ENCODE measurements around the gene MYH15. TPM values are rescaled to one million over a fixed set of nuclear protein-coding genes. Genes with fewer than 3 reads are reported as not detected.
A peak's percentile ranks its signal among the peaks of the same experiment; 100 is the strongest.

The MYH15 gene
- total RNA-seq, 1 donor from 2014 or later: 0.19 TPM

DNA sequence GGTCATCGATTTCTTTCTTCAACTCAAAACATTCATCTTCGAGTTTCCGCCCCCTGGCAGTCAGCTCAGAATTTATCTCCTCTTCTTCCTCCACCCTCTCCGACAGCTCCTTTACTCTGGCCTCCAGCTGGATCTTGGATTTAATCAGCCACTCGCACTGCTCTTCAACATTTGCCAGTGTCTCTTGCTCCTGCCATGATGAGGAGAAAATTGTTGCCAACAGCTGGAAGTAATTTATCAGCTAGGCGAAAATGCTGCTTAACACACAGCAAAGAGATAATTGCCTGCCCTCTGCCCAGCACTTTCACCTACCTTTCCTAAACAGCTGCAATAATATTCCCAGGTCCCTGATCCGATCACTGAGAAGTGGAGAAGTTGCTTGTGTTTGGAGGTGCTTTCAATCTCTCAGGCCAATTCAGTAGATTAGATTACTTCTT, 69.3 kb downstream of the MYH15 start:
- ATAC-seq: no peak
- intact Hi-C loops (cut with DNase I): no loop called here
- no peak for DNase-seq (ENCODE audit: missing footprints)

DNA sequence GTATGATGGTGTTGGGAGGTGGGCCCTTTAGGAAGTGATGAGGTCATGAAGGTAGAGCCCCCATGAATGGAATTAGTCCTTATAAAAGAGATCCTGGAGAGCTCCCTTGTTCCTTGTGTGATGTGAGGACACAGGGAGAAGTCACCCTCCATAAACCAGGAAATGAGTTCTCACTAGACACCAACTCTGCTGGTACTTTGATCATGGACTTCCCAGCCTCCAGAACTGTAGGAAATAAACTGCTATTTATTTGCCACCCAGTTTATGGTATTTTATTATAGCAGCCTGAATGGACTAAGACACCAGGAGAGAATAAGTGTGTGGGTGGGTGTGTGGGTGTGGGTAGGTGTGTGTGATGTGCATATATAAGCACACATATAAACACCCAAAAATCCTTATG, 71.9 kb downstream of the MYH15 start:
- ATAC-seq: no peak
- intact Hi-C loops (cut with DNase I): no loop called here

GRCh38 chr3:108437439-108437838, 73.0 kb downstream of the MYH15 start:
- no peak for DNase-seq (ENCODE audit: missing footprints)
- intact Hi-C loops (cut with DNase I): no loop called here
- ATAC-seq: no peak

More for the DNA sequence above, 71.9 kb downstream of the MYH15 start:
- no peak for DNase-seq (ENCODE audit: missing footprints)

GRCh38 chr3:108433928-108434327, 76.5 kb downstream of the MYH15 start:
- ATAC-seq: no peak
- DNase-seq (ENCODE audit: missing footprints): no peak
- intact Hi-C loops (cut with DNase I): no loop called here

GRCh38 chr3:108432431-108432830, 78.0 kb downstream of the MYH15 start:
- ATAC-seq: no peak
- intact Hi-C loops (cut with DNase I): no loop called here

GRCh38 chr3:108430540-108430939, 79.9 kb downstream of the MYH15 start:
- intact Hi-C loops (cut with DNase I): no loop called here
- ATAC-seq: no peak
- DNase-seq (ENCODE audit: missing footprints): no peak

More at GRCh38 chr3:108432431-108432830, 78.0 kb downstream of the MYH15 start:
- DNase-seq (ENCODE audit: missing footprints): no peak

DNA sequence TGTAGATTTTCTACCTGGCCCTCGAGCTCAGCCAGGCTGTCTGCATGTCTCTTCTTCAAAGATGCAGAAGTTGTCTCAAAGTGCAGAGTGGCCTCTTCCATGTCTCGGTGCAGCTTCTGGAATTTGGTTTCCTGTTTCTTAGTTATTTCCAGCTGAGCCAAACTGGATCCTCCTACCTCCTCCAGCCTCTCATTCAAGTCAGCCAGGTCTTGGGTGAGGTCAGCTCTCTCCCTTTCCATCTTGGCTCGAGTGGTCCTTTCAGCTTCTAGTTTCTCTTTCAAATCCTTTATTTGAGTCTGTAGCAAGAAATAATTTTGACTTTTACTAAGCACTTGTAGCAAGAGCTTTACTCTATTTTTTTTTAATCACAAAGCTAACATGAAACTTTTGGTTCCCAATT, 81.8 kb downstream of the MYH15 start:
- ATAC-seq (no peak), DNase-seq (ENCODE audit: missing footprints) (no peak)
- intact Hi-C loops (cut with DNase I): no loop called here

DNA sequence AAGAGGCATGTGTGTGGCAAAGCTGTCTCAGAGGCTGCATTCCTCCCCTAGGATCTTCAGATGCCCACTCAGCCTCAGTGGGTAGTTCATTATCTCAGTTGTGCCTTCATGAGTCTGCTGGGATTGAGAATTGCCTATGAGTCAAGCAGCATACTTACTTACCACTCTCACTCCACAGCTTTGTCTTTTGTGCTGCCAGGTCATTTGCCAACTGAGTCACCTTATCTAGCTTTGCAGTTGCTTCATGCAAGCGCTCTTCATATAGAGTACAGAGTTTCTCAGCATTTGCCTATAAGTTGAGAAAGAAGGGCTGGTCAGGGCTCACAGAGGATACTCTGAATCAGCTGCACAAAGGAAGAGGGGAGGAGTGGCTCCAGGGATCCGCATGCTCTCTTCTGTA, 89.5 kb downstream of the MYH15 start:
- DNase-seq (ENCODE audit: missing footprints) (no peak), ATAC-seq (no peak)
- intact Hi-C loops (cut with DNase I): no loop called here

DNA sequence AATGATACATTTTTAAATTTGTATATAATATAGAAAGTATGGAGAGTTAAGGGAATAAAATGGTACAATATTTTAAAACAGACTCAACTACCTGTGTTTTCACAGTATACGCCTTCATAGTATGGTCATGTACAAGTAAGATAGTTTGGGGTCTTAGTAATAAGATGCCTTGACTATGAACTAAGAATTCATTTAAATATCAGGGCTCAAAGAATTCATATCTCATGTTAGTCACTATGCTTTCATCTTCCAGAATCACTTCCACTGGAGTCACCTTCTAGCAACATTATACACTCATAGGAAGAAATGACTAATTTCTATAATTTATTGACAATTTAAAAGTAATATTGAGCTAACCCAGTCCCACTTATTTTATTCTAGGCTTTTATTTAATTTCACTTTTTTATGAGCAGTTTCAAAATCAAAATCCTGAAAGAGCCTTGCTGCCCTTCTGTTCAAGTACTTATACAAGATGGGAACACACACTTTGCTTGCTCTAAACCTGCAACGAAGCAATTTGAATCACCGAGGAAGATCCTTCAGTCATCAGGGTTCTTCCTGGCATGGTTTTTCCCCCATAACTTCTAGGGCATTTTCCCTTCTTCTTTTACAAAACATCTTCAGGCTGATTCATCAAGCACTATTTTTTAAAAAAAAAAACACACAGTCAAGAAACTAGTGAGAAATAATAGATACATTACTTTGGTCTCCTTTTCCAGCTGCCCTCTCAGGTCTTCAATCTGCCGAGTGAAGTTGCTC, 94.1 kb downstream of the MYH15 start:
- no peak for ATAC-seq
- intact Hi-C loops (cut with DNase I): no loop called here
- DNase-seq (ENCODE audit: missing footprints): no peak

DNA sequence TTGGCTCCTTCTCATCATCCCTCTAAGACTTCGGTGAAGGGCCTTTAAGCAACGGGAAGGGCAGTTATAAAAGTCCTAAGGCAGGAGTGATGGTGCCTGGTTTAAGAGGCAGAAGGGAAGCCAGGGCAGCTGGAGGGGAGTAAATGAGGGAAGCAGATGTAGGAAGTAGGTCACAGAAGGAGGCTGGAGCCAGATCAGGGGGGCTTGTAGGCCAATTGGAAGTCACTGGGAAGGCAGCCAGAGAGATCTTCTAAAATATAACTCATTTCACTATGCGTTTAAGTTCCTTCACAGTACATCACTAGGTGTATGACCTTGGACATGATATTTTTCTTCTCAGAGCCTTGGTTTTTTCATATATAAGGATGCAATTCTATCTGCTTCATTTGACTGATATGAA, 94.7 kb downstream of the MYH15 start:
- no peak for DNase-seq (ENCODE audit: missing footprints)
- intact Hi-C loops (cut with DNase I): no loop called here
- no peak for ATAC-seq

- intact Hi-C loops (cut with DNase I): no loop called here
- DNase-seq (ENCODE audit: missing footprints): no peak
- no peak for ATAC-seq
Measured at GRCh38 chr3:108414007-108414406, 96.4 kb downstream of the MYH15 start.

- intact Hi-C loops (cut with DNase I): no loop called here
- ATAC-seq: no peak
- no peak for DNase-seq (ENCODE audit: missing footprints)
Measured at GRCh38 chr3:108412121-108412750, 98.2 kb downstream of the MYH15 start.

DNA sequence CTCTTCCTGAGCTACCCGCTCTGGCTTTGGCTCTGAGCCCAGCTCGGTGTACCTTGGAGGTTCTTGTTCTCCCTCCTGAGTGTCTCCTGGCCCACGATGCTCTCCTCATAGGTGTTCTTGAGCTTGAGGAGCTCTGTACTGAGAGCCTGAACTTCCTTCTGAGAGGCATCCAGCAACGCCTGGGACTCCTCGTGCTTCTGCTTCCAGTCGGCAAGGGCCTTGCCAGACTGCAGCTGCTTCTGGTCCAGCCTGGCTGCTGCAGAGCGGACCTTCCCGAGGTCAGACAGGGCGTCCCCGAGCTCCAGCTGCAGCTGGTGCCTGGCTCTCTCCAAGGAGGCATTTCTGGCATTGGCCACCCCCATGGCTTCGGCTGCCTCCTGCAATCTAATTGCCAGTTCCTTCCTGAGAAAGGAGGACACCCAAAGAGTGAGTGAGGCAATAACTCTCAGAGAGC, 99.8 kb downstream of the MYH15 start:
- DNase-seq (ENCODE audit: missing footprints): peak; percentile 77

GRCh38 chr3:108409800-108410178, 100.6 kb downstream of the MYH15 start:
- DNase-seq (ENCODE audit: missing footprints) (no peak), ATAC-seq (no peak)
- intact Hi-C loops (cut with DNase I): no loop called here

More for the DNA sequence above, 99.8 kb downstream of the MYH15 start:
- peak; percentile 28 for ATAC-seq
- intact Hi-C loops (cut with DNase I): no loop called here

DNA sequence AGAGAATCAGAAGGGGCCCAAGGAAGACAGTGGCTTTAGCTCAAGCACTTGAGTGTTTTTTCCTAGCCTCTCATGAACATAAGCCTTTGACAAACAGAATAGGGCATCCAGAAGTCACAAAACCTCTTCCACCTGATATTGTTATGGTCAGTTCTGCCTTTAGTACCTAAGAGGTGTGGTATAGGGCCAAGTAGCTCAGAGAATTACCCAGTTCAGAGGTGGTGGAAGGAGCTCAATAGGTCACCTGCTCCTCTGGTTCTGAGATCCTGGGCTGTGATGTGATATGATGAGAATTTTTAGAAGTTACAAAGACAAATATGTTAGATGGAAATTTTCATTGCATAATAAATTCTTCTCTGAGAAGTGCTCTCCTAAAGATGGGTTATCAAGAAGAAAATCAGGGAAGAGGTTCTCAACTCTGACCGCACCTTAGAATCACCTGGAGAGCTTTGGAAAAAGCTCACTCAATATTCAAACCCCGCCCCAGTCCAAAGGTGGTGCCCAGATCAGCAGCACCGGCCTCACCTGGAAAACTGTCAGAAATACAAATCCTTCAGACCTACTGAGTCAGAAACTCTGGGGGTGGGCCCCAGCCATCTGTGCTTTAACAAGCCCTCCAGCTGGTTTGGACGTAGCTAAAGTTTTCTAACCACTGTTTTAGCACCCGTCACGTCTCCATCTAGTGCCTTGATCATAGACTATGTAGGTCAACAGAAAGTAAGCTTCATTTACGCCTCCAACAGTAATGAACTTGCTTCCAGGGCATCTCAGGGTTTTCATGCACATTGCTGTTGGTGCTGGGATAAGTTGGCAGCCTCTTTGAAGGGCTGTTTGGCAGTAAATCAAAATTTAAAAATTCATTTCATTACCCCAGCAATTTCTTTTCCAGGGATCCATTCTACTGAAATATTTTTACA, 101.3 kb downstream of the MYH15 start:
- ATAC-seq: no peak
- no peak for DNase-seq (ENCODE audit: missing footprints)
- intact Hi-C loops (cut with DNase I): no loop called here

- no peak for DNase-seq (ENCODE audit: missing footprints)
- ATAC-seq: no peak
- intact Hi-C loops (cut with DNase I): no loop called here
Measured at GRCh38 chr3:108407886-108408285, 102.5 kb downstream of the MYH15 start.

DNA sequence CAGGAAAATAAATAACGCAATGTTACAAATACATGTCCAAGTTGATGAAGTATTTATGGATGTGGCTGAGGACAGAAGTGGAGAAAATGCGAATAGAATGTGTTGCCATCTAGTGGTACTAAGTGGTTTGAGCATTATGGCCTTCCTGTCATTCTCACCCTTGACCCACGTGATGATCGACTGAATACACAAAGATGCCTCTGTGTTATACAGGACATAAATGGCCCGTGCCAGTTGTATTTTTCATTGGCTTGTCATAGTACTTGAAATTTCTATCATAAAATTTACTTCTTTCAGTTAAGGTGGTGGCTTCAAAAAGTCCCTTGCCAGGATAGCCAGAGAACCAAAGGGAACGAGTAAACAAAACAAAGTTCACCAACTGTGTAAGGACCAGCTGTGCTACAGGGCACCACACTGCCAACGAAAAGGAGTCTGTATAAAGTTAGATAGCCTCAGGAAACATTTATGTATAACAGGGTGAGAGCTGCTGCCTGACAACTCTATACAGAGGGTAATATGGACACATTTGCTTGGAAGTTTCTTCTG, 103.7 kb downstream of the MYH15 start:
- DNase-seq (ENCODE audit: missing footprints): no peak
- ATAC-seq: peak; percentile 64
- intact Hi-C loops (cut with DNase I): loop anchor here (1.0 kb wide), 1 partner anchor 468 kb away; no protein-coding TSS in a partner anchor

- intact Hi-C loops (cut with DNase I): loop anchor here (1.0 kb wide), 1 partner anchor 468 kb away; no protein-coding TSS in a partner anchor
- no peak for ATAC-seq
- no peak for DNase-seq (ENCODE audit: missing footprints)
Measured at GRCh38 chr3:108406063-108406660, 104.2 kb downstream of the MYH15 start.

GRCh38 chr3:108404368-108404767, 106.0 kb downstream of the MYH15 start:
- DNase-seq (ENCODE audit: missing footprints) (no peak), ATAC-seq (no peak)
- intact Hi-C loops (cut with DNase I): no loop called here

Data from Right ventricle myocardium inferior (tissue), 1 donor.